Measurements from ENCODE around the gene YY1AP1. TPM values are rescaled to one million over a fixed set of nuclear protein-coding genes. Genes with fewer than 3 reads are reported as not detected.
A peak's percentile ranks its signal among the peaks of the same experiment; 100 is the strongest.
"Not testable (repeated sequence)": the region's sequence is repeated elsewhere in the genome, so short reads cannot be mapped to it uniquely, and the experiment has no call there.

YY1AP1 gene
- polyA plus RNA-seq, 2 of the 4 experiments (the other 2 are of a cell fraction) = 34.2 to 91.5 TPM

DNA sequence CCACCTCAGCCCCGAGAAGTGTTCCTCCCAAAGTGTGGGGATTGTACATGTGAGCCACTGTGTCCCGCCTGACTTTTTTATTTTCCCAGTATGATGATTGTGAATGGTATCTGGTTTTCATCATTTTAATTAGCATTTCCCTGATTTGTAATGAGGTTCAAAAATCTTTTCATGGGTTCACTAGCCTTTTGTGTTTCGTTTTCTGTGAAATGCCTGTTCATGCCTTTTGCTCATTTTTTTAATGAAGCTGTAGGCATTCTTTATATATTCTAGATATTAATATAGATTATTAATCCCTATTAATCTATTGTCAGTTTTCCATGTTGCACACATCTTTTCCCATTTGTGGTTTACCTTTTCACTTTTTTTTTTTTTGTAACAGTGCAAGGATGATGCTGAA lies 20.8 kb upstream of the YY1AP1 start:
- no peak for FAIRE-seq
- Histone ChIP-seq H3K4me3 (no peak overlapping the region), H3K4me2 (no peak overlapping the region), H3K9me3 (peaks cover 6% of the 10 kb centered on the region; the same call in 2 of the 3 replicates), H3K27ac (no peak overlapping the region), H3K4me1 (no peaks in the 10 kb centered on the region)
- POLR2A ChIA-PET = no interaction called here
- CTCF ChIA-PET = interaction anchor here (1.1 kb wide), 1 partner anchor 17 kb away, joined by 3 read pairs; no protein-coding TSS in a partner anchor
- TF ChIP-seq, protein P1, sequence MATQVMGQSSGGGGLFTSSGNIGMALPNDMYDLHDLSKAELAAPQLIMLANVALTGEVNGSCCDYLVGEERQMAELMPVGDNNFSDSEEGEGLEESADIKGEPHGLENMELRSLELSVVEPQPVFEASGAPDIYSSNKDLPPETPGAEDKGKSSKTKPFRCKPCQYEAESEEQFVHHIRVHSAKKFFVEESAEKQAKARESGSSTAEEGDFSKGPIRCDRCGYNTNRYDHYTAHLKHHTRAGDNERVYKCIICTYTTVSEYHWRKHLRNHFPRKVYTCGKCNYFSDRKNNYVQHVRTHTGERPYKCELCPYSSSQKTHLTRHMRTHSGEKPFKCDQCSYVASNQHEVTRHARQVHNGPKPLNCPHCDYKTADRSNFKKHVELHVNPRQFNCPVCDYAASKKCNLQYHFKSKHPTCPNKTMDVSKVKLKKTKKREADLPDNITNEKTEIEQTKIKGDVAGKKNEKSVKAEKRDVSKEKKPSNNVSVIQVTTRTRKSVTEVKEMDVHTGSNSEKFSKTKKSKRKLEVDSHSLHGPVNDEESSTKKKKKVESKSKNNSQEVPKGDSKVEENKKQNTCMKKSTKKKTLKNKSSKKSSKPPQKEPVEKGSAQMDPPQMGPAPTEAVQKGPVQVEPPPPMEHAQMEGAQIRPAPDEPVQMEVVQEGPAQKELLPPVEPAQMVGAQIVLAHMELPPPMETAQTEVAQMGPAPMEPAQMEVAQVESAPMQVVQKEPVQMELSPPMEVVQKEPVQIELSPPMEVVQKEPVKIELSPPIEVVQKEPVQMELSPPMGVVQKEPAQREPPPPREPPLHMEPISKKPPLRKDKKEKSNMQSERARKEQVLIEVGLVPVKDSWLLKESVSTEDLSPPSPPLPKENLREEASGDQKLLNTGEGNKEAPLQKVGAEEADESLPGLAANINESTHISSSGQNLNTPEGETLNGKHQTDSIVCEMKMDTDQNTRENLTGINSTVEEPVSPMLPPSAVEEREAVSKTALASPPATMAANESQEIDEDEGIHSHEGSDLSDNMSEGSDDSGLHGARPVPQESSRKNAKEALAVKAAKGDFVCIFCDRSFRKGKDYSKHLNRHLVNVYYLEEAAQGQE (IDR thresholded peaks at IDR 0.05) = no peak
- no peak for TF ChIP-seq EP300 (IDR thresholded peaks at IDR 0.05)
- 97% methylated on average over 3 of the region's 3 CpGs for WGBS (ENCODE audit: missing lambda C conversion rate)
- ATAC-seq = no peak
- no peak for DNase-seq (ENCODE audit: low read depth in 1 of 2, low spot score in 1 of 2)

DNA sequence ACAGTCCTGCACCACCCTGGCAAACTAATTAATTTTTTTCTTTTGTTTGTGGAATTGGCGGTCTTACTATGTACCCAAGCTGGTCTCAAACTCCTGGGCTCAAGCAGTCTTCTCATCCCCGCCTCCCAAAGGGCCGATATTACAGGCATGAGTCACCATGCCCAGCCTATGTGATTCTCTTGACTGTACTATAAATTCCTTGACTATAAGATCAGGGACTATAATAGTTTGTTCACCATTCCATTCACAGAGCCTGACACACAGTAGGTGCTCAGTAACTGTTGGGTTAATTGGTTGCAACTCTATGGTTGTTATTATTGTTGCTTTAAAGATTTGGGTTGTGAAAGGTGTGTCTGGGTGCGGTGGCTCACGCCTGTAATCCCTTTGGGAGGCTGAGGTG lies 17.6 kb upstream of the YY1AP1 start:
- DNase-seq (ENCODE audit: low read depth in 1 of 2, low spot score in 1 of 2) (peak in 1 of 2 experiments; percentile 36), ATAC-seq (peak; percentile 50 to 68; a peak in 5 of 6 replicates), FAIRE-seq (no peak)
- WGBS (ENCODE audit: missing lambda C conversion rate) = 78% methylated on average over 5 of the region's 5 CpGs
- Histone ChIP-seq H3K27ac (no peak overlapping the region), H3K4me3 (no peak overlapping the region), H3K4me1 (no peaks in the 10 kb centered on the region), H3K4me2 (no peak overlapping the region), H3K9me3 (peaks cover 6% of the 10 kb centered on the region; the same call in 2 of the 3 replicates)
- TF ChIP-seq HDAC2 (IDR thresholded peaks at IDR 0.05) (no peak), FOSL2 (IDR thresholded peaks at IDR 0.05) (no peak), FOSL2 (CRISPR knock-in tag; IDR thresholded peaks at IDR 0.05) (peak; percentile 45; the same call in 1 of the 2 replicates)
- POLR2A ChIA-PET = no interaction called here
- CTCF ChIA-PET = interaction anchor here (0.7 to 1.1 kb wide), 2 partner anchors 9 to 23 kb away, joined by 3 to 5 read pairs; no protein-coding TSS in a partner anchor

DNA sequence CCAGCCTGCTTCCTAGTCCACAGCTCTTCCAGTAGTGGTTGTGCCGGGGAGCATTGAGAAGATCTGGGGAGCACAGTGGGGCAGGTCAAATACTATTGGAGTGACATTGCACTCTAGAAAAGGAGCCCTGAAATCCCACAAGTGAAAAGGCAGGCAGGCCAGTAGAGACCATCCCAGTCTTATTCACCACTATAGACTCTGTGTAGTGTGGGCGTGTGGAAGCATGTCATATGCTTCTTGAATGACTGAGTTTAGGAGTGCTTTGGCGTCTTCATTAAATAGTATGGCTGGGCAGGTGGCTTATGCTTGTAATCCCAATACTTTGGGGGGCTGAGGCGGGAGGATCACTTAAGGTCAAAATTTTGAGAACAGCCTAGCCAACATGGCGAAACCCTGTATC lies 15.8 kb upstream of the YY1AP1 start:
- H3K4me3 ChIP-seq; POLR2A ChIA-PET; CTCF ChIA-PET; FAIRE-seq; H3K9me3 ChIP-seq; H3K4me2 ChIP-seq; DNase-seq (ENCODE audit: low read depth in 1 of 2, low spot score in 1 of 2); H3K4me1 ChIP-seq; H3K27ac ChIP-seq: not testable (repeated sequence)
- ATAC-seq = peak in 1 of 2 experiments; percentile 34; a peak in 3 of 6 replicates
- 94% methylated on average over 5 of the region's 5 CpGs for WGBS (ENCODE audit: missing lambda C conversion rate)

DNA sequence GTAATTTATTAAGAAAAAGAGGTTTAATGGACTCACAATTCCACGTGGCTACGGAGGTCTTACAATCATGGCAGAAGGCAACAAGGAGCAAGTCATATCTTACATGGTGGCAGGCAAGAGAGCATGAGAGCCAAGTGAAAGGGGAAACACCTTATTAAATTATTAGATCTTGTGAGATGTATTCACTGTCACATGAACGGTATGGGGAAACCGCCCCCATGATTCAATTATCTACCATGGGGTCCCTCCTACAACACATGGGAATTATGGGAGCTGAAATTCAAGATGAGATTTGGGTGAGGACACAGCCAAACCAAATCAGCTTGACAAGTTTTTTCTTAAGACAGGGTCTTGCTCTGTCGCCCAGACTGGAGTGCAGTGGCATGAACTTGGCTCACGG lies 14.6 kb upstream of the YY1AP1 start:
- no peak overlapping the region for H3K27ac ChIP-seq
- POLR2A ChIA-PET = no interaction called here
- FAIRE-seq (no peak), DNase-seq (ENCODE audit: low read depth in 1 of 2, low spot score in 1 of 2) (no peak), ATAC-seq (no peak)
- no peak overlapping the region for H3K4me3 ChIP-seq
- CTCF ChIA-PET = no interaction called here
- 94% methylated on average over 6 of the region's 6 CpGs for WGBS (ENCODE audit: missing lambda C conversion rate)
- H3K4me2 ChIP-seq = no peak overlapping the region
- TF ChIP-seq HOXA7 (CRISPR knock-in tag; IDR thresholded peaks at IDR 0.05) = no peak
- no peak for TF ChIP-seq POLR2A (IDR thresholded peaks at IDR 0.05; ENCODE audit: low read length)
- TF ChIP-seq PHF8 (IDR thresholded peaks at IDR 0.05; ENCODE audit: borderline replicate concordance, low read depth) = no peak
- TF ChIP-seq, protein P2, sequence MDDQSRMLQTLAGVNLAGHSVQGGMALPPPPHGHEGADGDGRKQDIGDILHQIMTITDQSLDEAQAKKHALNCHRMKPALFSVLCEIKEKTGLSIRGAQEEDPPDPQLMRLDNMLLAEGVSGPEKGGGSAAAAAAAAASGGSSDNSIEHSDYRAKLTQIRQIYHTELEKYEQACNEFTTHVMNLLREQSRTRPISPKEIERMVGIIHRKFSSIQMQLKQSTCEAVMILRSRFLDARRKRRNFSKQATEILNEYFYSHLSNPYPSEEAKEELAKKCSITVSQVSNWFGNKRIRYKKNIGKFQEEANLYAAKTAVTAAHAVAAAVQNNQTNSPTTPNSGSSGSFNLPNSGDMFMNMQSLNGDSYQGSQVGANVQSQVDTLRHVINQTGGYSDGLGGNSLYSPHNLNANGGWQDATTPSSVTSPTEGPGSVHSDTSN (IDR thresholded peaks at IDR 0.05) = no peak
- no peak for TF ChIP-seq ZNF302 (CRISPR knock-in tag; IDR thresholded peaks at IDR 0.05)
- TF ChIP-seq HOXB13 (CRISPR knock-in tag; IDR thresholded peaks at IDR 0.05; ENCODE audit: low read depth) = no peak
- no peak for TF ChIP-seq RFX5 (IDR thresholded peaks at IDR 0.05)
- no peak for TF ChIP-seq HOXB5 (CRISPR knock-in tag; IDR thresholded peaks at IDR 0.05)
- no peak for TF ChIP-seq HDAC2 (IDR thresholded peaks at IDR 0.05)
- no peak for TF ChIP-seq CEBPB (IDR thresholded peaks at IDR 0.05)
- TF ChIP-seq KDM5A (IDR thresholded peaks at IDR 0.05) = no peak
- TF ChIP-seq NFE2L2 (conservative IDR thresholded peaks at IDR 0.05; ENCODE audit: low read length) = no peak
- no peak for TF ChIP-seq KDM1A (IDR thresholded peaks at IDR 0.05; ENCODE audit: low read depth)
- no peak for TF ChIP-seq CHD2 (IDR thresholded peaks at IDR 0.05; ENCODE audit: low read length, partially characterized antibody)
- peaks cover 4% of the 10 kb centered on the region; the same call in 1 of the 3 replicates for H3K4me1 ChIP-seq
- H3K9me3 ChIP-seq = no peaks in the 10 kb centered on the region

DNA sequence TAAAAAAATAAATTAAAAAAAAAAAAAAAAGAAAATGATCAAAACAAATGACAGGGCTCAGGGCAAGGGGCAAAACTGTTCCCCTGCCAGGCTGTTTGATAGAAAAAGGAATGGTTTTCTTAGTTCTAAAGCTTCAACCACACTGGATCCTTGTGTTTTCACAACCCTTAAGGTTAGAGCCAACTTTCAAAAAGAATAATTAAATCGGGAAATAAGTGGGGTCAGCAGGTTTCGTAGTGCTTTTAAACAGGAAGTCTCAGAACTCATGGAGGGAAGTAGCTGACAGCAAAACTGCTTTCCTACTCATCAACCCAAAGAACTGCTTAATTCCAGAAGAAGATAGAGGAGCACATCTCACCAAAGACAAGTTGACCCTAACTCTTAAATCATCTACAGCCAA lies 13.1 kb upstream of the YY1AP1 start:
- peaks cover 12% of the 10 kb centered on the region; the same call in 1 of the 3 replicates for H3K4me1 ChIP-seq
- CTCF ChIA-PET = interaction anchor here (1.0 kb wide), 1 partner anchor 11 kb away, joined by 3 read pairs; no protein-coding TSS in a partner anchor
- H3K9me3 ChIP-seq; FAIRE-seq; H3K4me3 ChIP-seq; POLR2A ChIA-PET; H3K27ac ChIP-seq; H3K4me2 ChIP-seq; DNase-seq (ENCODE audit: low read depth in 1 of 2, low spot score in 1 of 2); ATAC-seq: not testable (repeated sequence)
- WGBS (ENCODE audit: missing lambda C conversion rate) = 93% methylated on average over 2 of the region's 2 CpGs

DNA sequence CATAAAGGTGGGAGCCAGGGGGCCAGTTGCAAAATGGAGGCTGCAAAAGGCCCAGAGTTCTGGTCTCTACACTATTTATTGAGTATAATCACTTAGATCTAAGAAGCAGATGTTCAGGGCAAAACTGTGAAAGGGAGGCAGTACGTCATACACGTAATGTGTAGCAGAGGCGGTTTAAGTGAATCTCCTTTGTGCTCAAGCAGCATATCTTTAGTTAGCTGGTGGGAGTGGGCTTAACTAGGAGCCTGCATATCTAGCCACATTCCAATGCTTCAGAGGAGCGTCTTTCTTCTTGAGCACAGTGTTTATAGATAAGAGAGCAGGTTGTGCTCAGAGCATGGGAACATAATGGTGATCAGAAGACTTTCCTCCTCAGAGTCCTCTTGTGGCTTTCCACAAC lies 10.5 kb upstream of the YY1AP1 start:
- ATAC-seq; H3K9me3 ChIP-seq; DNase-seq (ENCODE audit: low read depth in 1 of 2, low spot score in 1 of 2); H3K4me3 ChIP-seq; POLR2A ChIA-PET; FAIRE-seq; H3K4me2 ChIP-seq; H3K27ac ChIP-seq; CTCF ChIA-PET: not testable (repeated sequence)
- peaks cover 16% of the 10 kb centered on the region; the same call in 1 of the 3 replicates for H3K4me1 ChIP-seq
- WGBS (ENCODE audit: missing lambda C conversion rate) = 96% methylated on average over 4 of the region's 4 CpGs

Data from A549 (cell line).